Vagina (tissue), 2 donors: ENCODE results near the gene FOXA1.

Experiments
- POLR2A ChIP-seq, 2 donors: fragments of 450-650 bp; IDR thresholded peaks; one replicate each; pipeline ENCODE4 v1.6.1; 2017; ENCODE audit warnings: antibody characterized with exemption in 2 of 2, mild to moderate bottlenecking in 2 of 2, moderate library complexity in 2 of 2
- POLR2AphosphoS5 ChIP-seq, 2 donors: sonication (generic); formaldehyde crosslinking; IDR thresholded peaks; one replicate each; pipeline ENCODE4 v1.9.0; 2017; ENCODE audit warnings: antibody characterized with exemption in 2 of 2, mild to moderate bottlenecking in 2 of 2, low read depth in 1 of 2; ENCODE audit not compliant: insufficient read depth in 1 of 2
- TF ChIP-seq, protein P1 (sequence below), 3 experiments: fragments of 450-650 bp in 2 of 3; fragments of 200-600 bp in 1 of 3; sonication (generic) in 1 of 3; IDR thresholded peaks; one replicate each; pipeline ENCODE4 v1.5.1; 2017 to 2019; ENCODE audit warnings: antibody characterized with exemption in 3 of 3, mild to moderate bottlenecking in 2 of 3, moderate library complexity in 2 of 3

DNA sequence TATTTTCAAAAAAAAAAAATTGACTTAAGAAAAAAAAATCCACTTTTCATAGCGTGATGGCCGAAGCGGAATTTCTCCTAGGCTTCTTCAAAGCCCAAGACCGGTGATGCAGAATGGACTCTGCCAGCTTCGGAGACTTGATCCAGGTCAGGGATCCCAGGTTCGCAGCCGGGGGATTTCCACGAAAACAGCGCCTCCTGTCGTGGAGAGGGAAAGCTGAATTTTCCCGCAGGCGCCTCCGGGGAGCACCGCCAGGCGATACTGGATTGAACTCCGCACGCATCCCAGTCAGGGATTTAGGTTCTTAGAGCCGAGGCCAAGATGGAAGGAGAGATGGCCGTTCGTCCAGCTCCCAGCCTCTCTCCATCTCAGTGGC, 2.5 kb upstream of the FOXA1 start:
- TF ChIP-seq POLR2AphosphoS5 (IDR thresholded peaks at IDR 0.05; ENCODE audit: insufficient read depth in 1 of 2, low read depth in 1 of 2) (no peak), POLR2A (IDR thresholded peaks at IDR 0.05) (no peak)
- TF ChIP-seq, protein P1, sequence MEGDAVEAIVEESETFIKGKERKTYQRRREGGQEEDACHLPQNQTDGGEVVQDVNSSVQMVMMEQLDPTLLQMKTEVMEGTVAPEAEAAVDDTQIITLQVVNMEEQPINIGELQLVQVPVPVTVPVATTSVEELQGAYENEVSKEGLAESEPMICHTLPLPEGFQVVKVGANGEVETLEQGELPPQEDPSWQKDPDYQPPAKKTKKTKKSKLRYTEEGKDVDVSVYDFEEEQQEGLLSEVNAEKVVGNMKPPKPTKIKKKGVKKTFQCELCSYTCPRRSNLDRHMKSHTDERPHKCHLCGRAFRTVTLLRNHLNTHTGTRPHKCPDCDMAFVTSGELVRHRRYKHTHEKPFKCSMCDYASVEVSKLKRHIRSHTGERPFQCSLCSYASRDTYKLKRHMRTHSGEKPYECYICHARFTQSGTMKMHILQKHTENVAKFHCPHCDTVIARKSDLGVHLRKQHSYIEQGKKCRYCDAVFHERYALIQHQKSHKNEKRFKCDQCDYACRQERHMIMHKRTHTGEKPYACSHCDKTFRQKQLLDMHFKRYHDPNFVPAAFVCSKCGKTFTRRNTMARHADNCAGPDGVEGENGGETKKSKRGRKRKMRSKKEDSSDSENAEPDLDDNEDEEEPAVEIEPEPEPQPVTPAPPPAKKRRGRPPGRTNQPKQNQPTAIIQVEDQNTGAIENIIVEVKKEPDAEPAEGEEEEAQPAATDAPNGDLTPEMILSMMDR (IDR thresholded peaks at IDR 0.05) = no peak
